Sigmoid colon (tissue), 7 donors: ENCODE measurements around the gene CACNA1G. TPM values are rescaled to one million over a fixed set of nuclear protein-coding genes. Genes with fewer than 3 reads are reported as not detected.

Source experiments
- DNase-seq: peaks from one replicate; pipeline ENCODE4 v3.0.0-alpha.2; 2019
- H3K27ac ChIP-seq, 4 donors: fragments of 200-600 bp; sonication (generic); one replicate each; pipeline ENCODE4 v1.5.1; 2016 to 2019; ENCODE audit warnings: mild to moderate bottlenecking in 1 of 4
- H3K27me3 ChIP-seq, 3 donors: fragments of 200-600 bp; sonication (generic); one replicate each; pipeline ENCODE4 v1.5.1; 2019; ENCODE audit warnings: mild to moderate bottlenecking in 1 of 3
- H3K36me3 ChIP-seq, 4 donors: fragments of 200-600 bp; sonication (generic); one replicate each; pipeline ENCODE4 v1.5.1; 2016 to 2019
- H3K4me1 ChIP-seq, 4 donors: fragments of 200-600 bp; sonication (generic); one replicate each; pipeline ENCODE4 v1.5.1; 2017 to 2019
- H3K4me3 ChIP-seq, 4 donors: fragments of 200-600 bp; sonication (generic); one replicate each; pipeline ENCODE4 v1.5.1; 2017 to 2019; ENCODE audit warnings: mild to moderate bottlenecking in 2 of 4, moderate library complexity in 1 of 4
- H3K9me3 ChIP-seq, 4 donors: fragments of 200-600 bp in 3 of 4; sonication (generic) in 3 of 4; one replicate each; pipeline versions ENCODE4 v1.5.1 to v1.6.1; 2013 to 2019
- CTCF ChIP-seq, 4 experiments: fragments of 450-650 bp in 3 of 4; fragments of 200-600 bp in 1 of 4; IDR thresholded peaks; one replicate each; pipeline ENCODE4 v1.5.1; 2016 to 2019; ENCODE audit warnings: antibody characterized with exemption in 4 of 4, mild to moderate bottlenecking in 3 of 4, moderate library complexity in 2 of 4
- EP300 ChIP-seq, 4 donors: sonication (generic); formaldehyde crosslinking; IDR thresholded peaks; one replicate each; pipeline ENCODE4 v1.6.1; 2017; ENCODE audit warnings: antibody characterized with exemption in 4 of 4
- POLR2A ChIP-seq, 2 donors: fragments of 450-650 bp; IDR thresholded peaks; one replicate each; pipeline ENCODE4 v1.6.1; 2016; ENCODE audit warnings: antibody characterized with exemption in 2 of 2, mild to moderate bottlenecking in 2 of 2, moderate library complexity in 2 of 2
- POLR2AphosphoS5 ChIP-seq, 4 donors: sonication (generic); formaldehyde crosslinking; IDR thresholded peaks; one replicate each; pipeline ENCODE4 v1.6.1; 2017; ENCODE audit warnings: antibody characterized with exemption in 4 of 4
- WGBS, 2 donors: extraction: QIAGEN DNeasy Blood & Tissue Kit; methylation state at CpG; one replicate each; pipeline ENCODE4 v1.1.7; 2013; 5-methylcytosine and 5-hydroxymethylcytosine counted together
- intact Hi-C: fragments of 100-400 bp; cut with DNase I; formaldehyde crosslinking; loops from one replicate; pipeline ENCODE4 v1.15.1; 2023
- polyA plus RNA-seq, 3 donors: library from polyadenylated mRNA; stranded (reverse); fragments of 200-250 nt; gene quantifications; one replicate each; pipeline ENCODE4 v1.2.3, GENCODE V29; 2013
- total RNA-seq, 4 donors: library from RNA; depleted of rRNA; stranded (reverse); fragments of >200 nt; gene quantifications; one replicate each; pipeline ENCODE4 v1.1.0, GENCODE V29; 2016
- donor health status: healthy with polysubstance abuse.
- donor health status: Bipolar disorder and iron deficiency.
- donor health status: healthy.

The CACNA1G gene
- total and polyA plus RNA-seq, 7 donors, result under 0.01 to 1.4 (median 0.34) TPM; not detected in 1

GRCh38 chr17:50571681-50572080, 11.2 kb downstream of the CACNA1G start:
- H3K27me3 ChIP-seq, result peaks cover 0 to 13% (median 0%) of the 10 kb centered on the region in 3 donors
- no peak overlapping the region for H3K27ac ChIP-seq
- no peak for DNase-seq
- no peaks in the 10 kb centered on the region for H3K9me3 ChIP-seq
- 86 to 88% methylated on average over 19 of the region's 19 CpGs for WGBS, 2 donors
- H3K4me1 ChIP-seq, result peaks cover 0 to 5% (median 0%) of the 10 kb centered on the region in 4 donors
- intact Hi-C loops, result no loop called here
- H3K4me3 ChIP-seq, result no peak overlapping the region
- no peak for TF ChIP-seq POLR2A (IDR thresholded peaks at IDR 0.05)
- TF ChIP-seq EP300 (IDR thresholded peaks at IDR 0.05), result no peak
- TF ChIP-seq CTCF (IDR thresholded peaks at IDR 0.05), result no peak
- TF ChIP-seq POLR2AphosphoS5 (IDR thresholded peaks at IDR 0.05), result no peak
- H3K36me3 ChIP-seq, result no peaks in the 10 kb centered on the region

- no peak for DNase-seq
- Histone ChIP-seq H3K36me3 (no peaks in the 10 kb centered on the region), H3K27ac (no peak overlapping the region), H3K4me3 (no peak overlapping the region), H3K27me3 (peaks cover 0 to 5% (median 0%) of the 10 kb centered on the region in 3 donors), H3K9me3 (no peaks in the 10 kb centered on the region), H3K4me1 (no peaks in the 10 kb centered on the region)
- WGBS, 2 donors, result 95 to 97% methylated on average over 20 of the region's 20 CpGs
- TF ChIP-seq POLR2AphosphoS5 (IDR thresholded peaks at IDR 0.05) (no peak), POLR2A (IDR thresholded peaks at IDR 0.05) (no peak), CTCF (IDR thresholded peaks at IDR 0.05) (no peak), EP300 (IDR thresholded peaks at IDR 0.05) (no peak)
- intact Hi-C loops, result no loop called here
These were observed 12.0 kb downstream of the CACNA1G start for GRCh38 chr17:50572541-50572940.

DNA sequence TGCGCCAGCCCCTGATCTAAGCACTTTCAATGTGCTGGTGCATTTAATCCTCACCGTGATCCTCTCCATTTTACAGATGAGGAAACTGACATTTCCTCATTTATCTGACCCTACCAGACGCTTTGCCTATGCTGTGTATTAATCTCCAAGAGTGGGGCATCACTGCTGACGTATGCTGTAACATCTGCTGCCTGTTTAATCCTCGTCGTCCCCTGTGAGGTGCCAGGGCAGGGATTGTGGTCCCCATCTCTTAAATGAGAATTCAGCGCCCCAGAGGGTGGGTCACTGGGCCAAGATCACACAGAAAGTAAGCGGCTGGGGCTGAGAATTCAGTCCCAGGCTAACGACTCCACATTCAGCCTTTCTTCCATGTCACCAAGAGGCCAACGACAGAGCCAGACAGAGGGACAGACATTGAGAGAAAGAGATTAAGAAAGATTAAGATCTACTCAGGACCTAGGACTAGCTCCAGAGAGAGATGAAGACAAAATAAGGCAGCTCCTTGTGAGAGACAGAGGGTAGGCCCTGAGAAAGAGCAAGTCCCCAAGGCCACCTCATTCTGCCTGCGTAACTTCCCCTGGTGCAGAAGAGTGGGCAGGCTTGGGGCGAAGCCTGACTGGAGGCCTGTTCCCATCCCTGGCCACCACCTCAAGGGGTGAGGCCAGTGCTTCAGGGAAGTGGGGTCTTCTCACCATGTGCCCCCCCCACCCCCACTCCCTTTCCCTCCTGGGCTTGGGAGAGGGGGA, 13.5 kb downstream of the CACNA1G start:
- H3K27me3 ChIP-seq, result no peaks in the 10 kb centered on the region
- no peaks in the 10 kb centered on the region for H3K4me1 ChIP-seq
- no peaks in the 10 kb centered on the region for H3K36me3 ChIP-seq
- no peak overlapping the region for H3K27ac ChIP-seq
- TF ChIP-seq EP300 (IDR thresholded peaks at IDR 0.05), result no peak
- TF ChIP-seq CTCF (IDR thresholded peaks at IDR 0.05), result no peak
- TF ChIP-seq POLR2A (IDR thresholded peaks at IDR 0.05), result no peak
- no peak for TF ChIP-seq POLR2AphosphoS5 (IDR thresholded peaks at IDR 0.05)
- DNase-seq, result no peak
- 91 to 92% methylated on average over 12 of the region's 12 CpGs for WGBS, 2 donors
- intact Hi-C loops, result no loop called here
- no peak overlapping the region for H3K4me3 ChIP-seq
- H3K9me3 ChIP-seq, result no peaks in the 10 kb centered on the region

GRCh38 chr17:50575581-50576210, 15.2 kb downstream of the CACNA1G start:
- H3K27ac ChIP-seq, result no peak overlapping the region
- peaks cover 0 to 6% (median 0%) of the 10 kb centered on the region in 3 donors for H3K27me3 ChIP-seq
- no peaks in the 10 kb centered on the region for H3K4me1 ChIP-seq
- WGBS, 2 donors, result 81 to 89% methylated on average over 33 of the region's 33 CpGs
- TF ChIP-seq CTCF (IDR thresholded peaks at IDR 0.05), result no peak
- no peak for TF ChIP-seq POLR2A (IDR thresholded peaks at IDR 0.05)
- H3K4me3 ChIP-seq, result no peak overlapping the region
- no peaks in the 10 kb centered on the region for H3K9me3 ChIP-seq
- DNase-seq, result no peak
- H3K36me3 ChIP-seq, result no peaks in the 10 kb centered on the region
- intact Hi-C loops, result no loop called here
